C4-2B (cell line): ENCODE measurements around the gene TRIM49.
"Not testable (repeated sequence)": the region's sequence is repeated elsewhere in the genome, so short reads cannot be mapped to it uniquely, and the experiment has no call there.

Source experiments
- ZFX ChIP-seq: fragments of 450-650 bp; IDR thresholded peaks from 2 replicates; pipeline ENCODE4 v1.6.1; 2017
- TF ChIP-seq, protein P1 (sequence below): fragments of 450-650 bp; conservative IDR thresholded peaks from 2 replicates; pipeline ENCODE4 v1.5.1; 2017; ENCODE audit warnings: mild to moderate bottlenecking

DNA sequence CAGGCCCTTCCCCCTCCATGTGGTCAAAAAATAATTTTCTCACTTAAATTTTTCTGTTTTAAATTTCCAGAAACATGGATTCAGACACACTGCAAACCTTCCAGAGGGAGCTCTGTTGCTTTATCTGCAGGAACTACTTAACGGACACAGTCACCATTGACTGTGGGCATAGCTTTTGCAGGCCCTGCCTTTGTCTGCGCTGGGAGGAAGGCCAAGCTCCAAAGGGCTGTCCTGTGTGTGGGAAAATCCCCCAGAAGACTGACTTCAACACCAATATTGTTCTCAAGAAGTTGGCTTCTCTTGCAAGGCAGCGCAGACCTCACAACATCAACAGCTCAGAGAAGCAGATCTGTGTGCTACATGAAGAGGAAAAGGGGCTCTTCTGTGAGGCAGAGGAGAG, 11.6 kb upstream of the TRIM49 start:
- TF ChIP-seq, protein P1, sequence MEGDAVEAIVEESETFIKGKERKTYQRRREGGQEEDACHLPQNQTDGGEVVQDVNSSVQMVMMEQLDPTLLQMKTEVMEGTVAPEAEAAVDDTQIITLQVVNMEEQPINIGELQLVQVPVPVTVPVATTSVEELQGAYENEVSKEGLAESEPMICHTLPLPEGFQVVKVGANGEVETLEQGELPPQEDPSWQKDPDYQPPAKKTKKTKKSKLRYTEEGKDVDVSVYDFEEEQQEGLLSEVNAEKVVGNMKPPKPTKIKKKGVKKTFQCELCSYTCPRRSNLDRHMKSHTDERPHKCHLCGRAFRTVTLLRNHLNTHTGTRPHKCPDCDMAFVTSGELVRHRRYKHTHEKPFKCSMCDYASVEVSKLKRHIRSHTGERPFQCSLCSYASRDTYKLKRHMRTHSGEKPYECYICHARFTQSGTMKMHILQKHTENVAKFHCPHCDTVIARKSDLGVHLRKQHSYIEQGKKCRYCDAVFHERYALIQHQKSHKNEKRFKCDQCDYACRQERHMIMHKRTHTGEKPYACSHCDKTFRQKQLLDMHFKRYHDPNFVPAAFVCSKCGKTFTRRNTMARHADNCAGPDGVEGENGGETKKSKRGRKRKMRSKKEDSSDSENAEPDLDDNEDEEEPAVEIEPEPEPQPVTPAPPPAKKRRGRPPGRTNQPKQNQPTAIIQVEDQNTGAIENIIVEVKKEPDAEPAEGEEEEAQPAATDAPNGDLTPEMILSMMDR: not testable (repeated sequence)
- not testable (repeated sequence) for TF ChIP-seq ZFX
